NCI-H1417 treated with DMSO at 0.1 percent for 48 hours (cell line): ENCODE measurements around the gene KCNMA1.
"Not testable (repeated sequence)": the region's sequence is repeated elsewhere in the genome, so short reads cannot be mapped to it uniquely, and the experiment has no call there.

Experiments used
- DNase-seq: peaks from one replicate; lab custom pipeline; 2025; lab: John Stamatoyannopoulos, UW

KCNMA1 gene

DNA sequence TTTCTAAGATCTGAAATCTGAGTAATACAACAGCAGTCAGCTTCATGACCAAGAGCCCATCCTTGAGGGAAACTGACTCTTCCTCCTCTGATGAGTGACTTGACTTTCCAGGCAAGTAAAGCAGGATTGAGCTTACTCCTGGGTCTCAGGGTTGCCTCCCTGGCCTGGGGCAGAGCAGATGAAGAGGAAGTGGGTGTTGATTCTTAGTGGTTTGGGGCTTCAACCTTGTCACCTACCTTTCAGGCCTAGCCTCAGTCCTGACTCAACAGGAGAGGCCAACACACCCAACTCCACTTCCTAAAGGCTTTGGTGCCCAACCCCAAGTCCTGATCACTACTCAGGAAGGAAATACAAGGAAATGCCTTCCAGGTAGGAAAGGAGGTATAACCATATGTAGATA, 54.1 kb downstream of the KCNMA1 start:
- no peak for DNase-seq

- no peak for DNase-seq
Observed at GRCh38 chr10:77582710-77583115, 54.9 kb downstream of the KCNMA1 start.

DNA sequence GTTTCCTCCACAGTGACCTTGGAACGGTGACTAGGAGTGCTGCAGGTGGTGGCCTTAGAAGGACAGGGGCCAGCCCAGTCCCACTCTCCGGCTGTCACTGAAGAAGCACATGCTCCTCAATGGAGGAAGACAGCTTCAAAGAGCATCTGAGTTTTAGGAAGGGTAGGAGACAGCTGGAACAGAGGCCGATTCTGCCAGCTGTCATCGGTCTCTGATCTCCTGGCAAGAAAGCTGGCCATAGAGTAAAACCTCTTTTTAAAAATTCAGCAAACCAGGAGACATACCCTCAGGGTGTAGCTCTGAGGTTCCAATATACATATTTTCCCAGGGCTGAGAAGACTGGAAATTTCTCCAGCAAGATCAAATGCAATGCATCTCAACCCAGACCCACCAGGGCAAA, 55.9 kb downstream of the KCNMA1 start:
- DNase-seq, result no peak

- no peak for DNase-seq
Observed at GRCh38 chr10:77580482-77580881, 57.1 kb downstream of the KCNMA1 start.

DNA sequence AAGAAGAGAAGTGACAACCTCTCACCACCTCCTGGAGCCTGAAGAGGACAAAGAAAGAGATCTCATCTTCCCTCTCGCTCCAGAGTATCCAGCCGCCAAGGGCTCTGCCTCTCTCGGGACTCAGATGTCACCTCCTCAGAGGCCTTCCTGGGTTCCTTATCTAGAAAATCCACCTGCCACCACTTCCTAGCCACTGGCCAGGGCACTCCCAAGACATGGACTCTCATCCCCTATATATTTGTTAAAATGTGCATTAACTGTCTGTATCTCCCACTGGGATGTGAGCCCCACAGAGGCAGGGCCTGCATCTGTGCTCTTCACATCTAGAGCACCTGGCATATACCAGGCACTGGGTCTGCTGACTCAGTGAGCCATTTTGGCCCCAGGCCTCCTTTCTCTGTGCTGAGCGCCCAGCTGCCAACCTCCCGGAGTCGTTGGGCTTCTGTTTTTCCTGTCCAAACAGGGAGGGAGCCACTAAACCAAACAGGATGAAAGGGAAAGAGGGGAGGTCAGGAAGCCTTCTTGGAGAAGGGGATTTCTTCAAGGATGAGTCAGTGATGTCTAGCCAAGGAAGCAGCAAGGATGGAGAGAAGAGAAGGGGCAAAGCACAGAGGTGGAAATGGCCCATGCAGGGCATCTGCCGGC, 58.9 kb downstream of the KCNMA1 start:
- no peak for DNase-seq

- no peak for DNase-seq
Observed at GRCh38 chr10:77577666-77578229, 59.9 kb downstream of the KCNMA1 start.

GRCh38 chr10:77576444-77577032, 61.1 kb downstream of the KCNMA1 start:
- DNase-seq, result no peak

DNA sequence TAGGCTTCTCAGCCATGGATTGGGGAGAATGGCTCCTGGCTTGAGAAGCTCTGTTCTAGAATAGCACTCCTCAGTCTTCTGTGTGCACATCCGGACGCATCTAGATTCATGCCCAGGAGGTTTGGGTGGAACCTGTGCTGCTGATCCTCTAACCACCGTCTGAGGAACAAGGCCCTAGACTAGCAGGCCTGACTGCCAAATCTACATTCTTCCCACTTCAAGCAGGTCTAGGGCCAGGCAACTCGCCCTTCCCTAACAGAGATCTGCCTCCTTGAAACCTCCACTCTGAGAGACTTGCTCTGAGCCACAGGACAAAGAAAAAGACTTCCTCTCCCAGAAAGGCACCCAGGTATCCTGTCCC, 61.6 kb downstream of the KCNMA1 start:
- DNase-seq, result no peak

DNA sequence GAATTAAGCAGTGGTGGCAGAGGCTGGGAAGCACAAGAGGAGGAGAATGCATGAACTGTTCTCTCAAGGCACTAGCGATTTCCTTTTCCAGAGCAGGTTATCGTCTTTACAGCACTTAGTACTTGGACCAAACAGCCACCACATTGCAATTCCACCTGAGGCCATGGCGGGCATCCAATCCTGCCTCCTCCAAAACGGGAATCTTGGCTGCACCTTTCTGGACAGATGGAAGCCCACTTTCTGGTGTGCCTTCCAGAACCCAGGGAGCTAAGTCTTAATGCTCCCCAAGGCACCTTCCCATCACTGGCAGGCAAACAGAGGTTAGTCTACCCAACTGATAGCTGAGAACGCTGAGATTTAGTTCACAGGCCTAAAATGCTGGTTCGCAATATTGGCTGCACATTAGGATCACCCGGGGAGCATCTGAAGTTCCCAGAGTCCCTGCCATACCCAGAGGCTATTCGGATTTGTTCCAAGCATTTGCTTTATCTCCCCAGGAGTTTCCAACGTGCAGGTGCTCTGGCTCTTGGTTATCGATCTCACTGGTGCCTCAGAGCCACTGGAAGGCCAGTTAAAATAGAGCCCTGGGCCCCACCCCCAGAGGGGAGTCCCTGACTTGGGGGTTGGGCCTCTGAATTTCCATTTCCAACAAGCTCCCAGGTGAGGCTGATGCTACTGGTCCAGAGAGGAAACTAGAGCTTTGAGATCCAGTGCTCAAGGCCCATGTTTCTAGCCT, 62.2 kb downstream of the KCNMA1 start:
- DNase-seq, result no peak

- no peak for DNase-seq
Observed at GRCh38 chr10:77574438-77574837, 63.2 kb downstream of the KCNMA1 start.

GRCh38 chr10:77572520-77572919, 65.1 kb downstream of the KCNMA1 start:
- not testable (repeated sequence) for DNase-seq

GRCh38 chr10:77571490-77571889, 66.1 kb downstream of the KCNMA1 start:
- no peak for DNase-seq

DNA sequence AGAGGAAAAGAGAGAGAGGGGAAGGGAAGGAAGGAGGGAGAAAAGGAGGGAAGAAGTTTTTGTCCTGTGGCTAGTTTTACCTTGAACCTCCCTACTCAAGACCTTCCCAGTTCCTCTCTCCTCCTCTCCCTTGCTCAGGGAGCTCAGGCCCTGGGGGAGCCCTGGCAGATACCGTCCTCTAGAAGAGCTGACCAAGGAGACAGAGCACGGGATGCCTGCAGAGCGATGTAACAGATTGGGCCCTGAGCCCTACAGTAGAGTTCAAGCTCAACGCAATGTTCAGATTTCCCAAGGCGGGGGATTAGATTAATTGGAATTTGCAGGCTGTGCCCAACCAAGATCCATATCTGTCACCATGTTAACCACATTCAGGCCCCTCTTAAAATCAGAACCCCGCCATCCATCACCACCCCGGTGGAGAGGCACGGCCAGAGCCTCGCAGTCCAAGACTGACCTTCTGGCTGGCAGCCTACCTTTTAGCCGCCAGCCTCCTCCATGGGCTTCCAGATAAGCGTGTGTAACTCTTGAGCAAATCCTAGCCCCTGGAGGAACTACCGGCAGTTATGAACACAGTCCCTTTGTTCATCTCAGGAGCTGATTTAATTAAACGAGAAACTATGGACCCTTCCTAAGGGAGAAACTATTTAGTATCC, 70.6 kb downstream of the KCNMA1 start:
- DNase-seq, result no peak

GRCh38 chr10:77566236-77566635, 71.4 kb downstream of the KCNMA1 start:
- DNase-seq, result no peak

- no peak for DNase-seq
Observed at GRCh38 chr10:77565590-77566023, 72.0 kb downstream of the KCNMA1 start.

DNA sequence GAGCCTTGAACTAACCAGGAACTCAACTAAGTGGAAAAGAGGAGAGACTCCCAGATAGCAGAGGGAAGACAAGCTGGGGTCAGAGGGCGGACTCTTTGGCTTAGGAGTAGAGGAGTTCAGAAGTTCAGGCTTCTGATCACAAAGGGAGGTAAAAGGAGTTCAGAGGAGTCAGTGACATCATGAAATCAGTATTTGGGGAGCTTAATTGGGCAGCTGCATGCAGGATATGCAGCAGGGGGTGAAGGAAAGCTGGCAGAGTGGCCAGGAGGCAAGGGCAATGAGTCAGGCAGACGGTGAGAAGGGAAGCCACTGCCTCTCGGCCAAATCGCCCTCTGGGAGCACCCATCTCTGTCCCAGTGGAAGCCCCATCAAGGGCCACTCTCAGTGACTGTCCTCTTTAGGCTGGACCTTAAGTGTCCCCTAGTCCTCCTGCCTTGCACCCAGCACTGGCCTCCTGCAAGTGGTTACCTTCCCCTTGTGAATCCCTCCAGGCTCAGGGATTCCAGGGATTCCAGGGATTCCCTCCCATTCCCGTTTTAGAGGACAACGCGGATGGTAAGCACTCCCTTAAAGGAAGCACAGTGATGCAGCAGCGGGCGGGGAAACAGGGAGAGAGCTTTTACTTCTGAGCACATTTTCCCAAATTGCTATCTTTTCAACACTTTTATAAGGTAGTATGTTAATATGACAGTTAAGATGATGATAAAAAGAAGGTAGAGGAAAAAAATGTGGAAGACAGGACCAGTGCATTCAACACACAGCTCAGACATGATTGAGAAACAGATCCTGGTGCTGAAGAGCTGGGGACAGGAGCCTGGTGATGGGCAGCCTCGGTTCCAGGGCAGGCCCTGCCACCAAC, 72.6 kb downstream of the KCNMA1 start:
- DNase-seq, result no peak

- no peak for DNase-seq
Observed at GRCh38 chr10:77563638-77564270, 73.9 kb downstream of the KCNMA1 start.

DNA sequence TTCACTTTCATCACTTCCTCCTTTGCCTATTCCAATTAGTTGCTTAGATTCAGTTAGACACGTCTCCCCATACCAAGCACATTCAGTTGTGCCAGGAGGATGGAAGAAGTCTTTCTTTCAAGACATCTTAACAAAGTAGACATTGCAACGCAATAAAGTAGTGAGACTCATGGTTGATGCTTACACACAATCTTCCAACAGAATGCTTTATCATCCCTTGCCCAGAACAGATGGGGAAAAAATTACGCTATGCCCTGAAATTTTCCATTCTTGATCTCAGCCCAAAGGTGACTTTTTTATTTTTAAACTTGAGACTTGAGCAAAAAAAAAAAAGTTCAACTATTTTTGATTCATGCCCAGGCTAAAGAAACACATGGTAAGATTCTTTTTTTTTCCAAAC, 74.9 kb downstream of the KCNMA1 start:
- no peak for DNase-seq

- no peak for DNase-seq
Observed at GRCh38 chr10:77561991-77562390, 75.6 kb downstream of the KCNMA1 start.

DNA sequence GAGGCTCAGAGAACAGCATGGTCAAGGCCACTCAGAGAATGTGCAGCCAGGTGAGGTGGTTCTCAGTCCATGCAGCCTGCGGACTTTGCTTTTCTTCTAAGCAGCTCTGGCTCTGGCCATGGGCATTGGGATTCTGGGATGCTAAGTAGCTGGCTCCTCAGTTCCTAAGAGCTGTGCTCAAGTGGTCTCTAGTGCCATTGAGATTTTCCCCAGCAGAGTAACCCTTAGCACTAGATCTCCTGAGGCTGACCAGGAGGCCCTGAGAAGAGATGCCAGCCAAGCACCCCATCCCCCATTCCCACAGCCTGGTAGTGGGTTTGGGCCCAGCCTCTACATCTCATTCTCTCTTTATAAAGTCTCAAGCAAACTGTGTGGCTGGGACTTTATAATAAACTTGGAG, 77.1 kb downstream of the KCNMA1 start:
- no peak for DNase-seq

- no peak for DNase-seq
Observed at GRCh38 chr10:77560052-77560451, 77.6 kb downstream of the KCNMA1 start.
